SU-DHL-6 (cell line): ENCODE measurements around the gene ARHGEF16.

Experiments
- H2AFZ ChIP-seq: fragments of 200-600 bp; sonication (generic); 2 replicates; pipeline ENCODE4 v1.6.1; 2014; ENCODE audit warnings: low read depth, mild to moderate bottlenecking, moderate library complexity, mixed read lengths, antibody characterized with exemption, low read length; ENCODE audit not compliant: severe bottlenecking
- H3F3A ChIP-seq: fragments of 200-600 bp; shearing (Covaris generic); 2 replicates; pipeline ENCODE4 v1.6.0; 2016; ENCODE audit warnings: antibody characterized with exemption, mild to moderate bottlenecking; ENCODE audit not compliant: insufficient read depth
- H3K27ac ChIP-seq: fragments of 200-600 bp; sonication (generic); 2 replicates; pipeline ENCODE4 v1.5.1; 2016; ENCODE audit warnings: low read depth, mild to moderate bottlenecking, low read length, moderate library complexity, mixed read lengths
- H3K27me3 ChIP-seq: fragments of 200-600 bp; sonication (generic), shearing (Covaris generic); 2 replicates; pipeline ENCODE4 v1.6.0; 2014; ENCODE audit warnings: mild to moderate bottlenecking, low read length
- H3K36me3 ChIP-seq: fragments of 200-600 bp; sonication (generic); 2 replicates; pipeline ENCODE4 v1.6.1; 2014; ENCODE audit warnings: mild to moderate bottlenecking, low read length, mixed read lengths
- H3K4me2 ChIP-seq: fragments of 300-600, 200-600 bp; shearing (Covaris generic), sonication (generic); 2 replicates; pipeline ENCODE4 v1.6.0; 2014; ENCODE audit warnings: low read length, low read depth, mild to moderate bottlenecking; ENCODE audit not compliant: poor library complexity, severe bottlenecking
- H3K4me3 ChIP-seq: fragments of 200-600 bp; sonication (generic); 2 replicates; pipeline ENCODE4 v1.5.1; 2014; ENCODE audit warnings: antibody characterized with exemption, low read length, mild to moderate bottlenecking, mixed read lengths; ENCODE audit not compliant: insufficient read depth, poor library complexity, severe bottlenecking
- H3K79me2 ChIP-seq: fragments of 200-600 bp; sonication (generic); 2 replicates; pipeline ENCODE4 v1.6.1; 2014; ENCODE audit warnings: mild to moderate bottlenecking, low read length, moderate library complexity; ENCODE audit not compliant: insufficient read depth
- H3K9ac ChIP-seq: fragments of 200-600 bp; sonication (generic); 2 replicates; pipeline ENCODE4 v1.7.0; 2014; ENCODE audit warnings: mild to moderate bottlenecking, low read length
- H3K9me2 ChIP-seq: fragments of 200-600 bp; sonication (generic); replicated peaks from 2 replicates; pipeline ENCODE4 v1.6.1; 2014; ENCODE audit warnings: low read length; ENCODE audit not compliant: insufficient read depth
- H3K9me3 ChIP-seq: fragments of 200-600 bp; sonication (generic); 2 replicates; pipeline ENCODE4 v1.6.1; 2014; ENCODE audit warnings: low read length, mixed read lengths; ENCODE audit not compliant: insufficient read depth
- H4K20me1 ChIP-seq: fragments of 200-600 bp; sonication (generic); 2 replicates; pipeline ENCODE4 v1.6.1; 2014; ENCODE audit warnings: low read depth, mild to moderate bottlenecking, antibody characterized with exemption, low read length, moderate library complexity, mixed read lengths
- EZH2phosphoT487 ChIP-seq: fragments of 200-600 bp; sonication (generic), shearing (Covaris generic); conservative IDR thresholded peaks from 2 replicates; pipeline ENCODE4 v1.6.1; 2018; ENCODE audit warnings: mild to moderate bottlenecking, antibody characterized with exemption, low read length, moderate library complexity, mixed read lengths
- TF ChIP-seq, protein P1 (sequence below): fragments of 200-600 bp; sonication (generic); IDR thresholded peaks from one replicate; pipeline ENCODE4 v1.5.1; 2017; ENCODE audit warnings: antibody characterized with exemption, mild to moderate bottlenecking, low read length, moderate library complexity; ENCODE audit not compliant: insufficient read depth, poor library complexity, severe bottlenecking

Gene ARHGEF16

DNA sequence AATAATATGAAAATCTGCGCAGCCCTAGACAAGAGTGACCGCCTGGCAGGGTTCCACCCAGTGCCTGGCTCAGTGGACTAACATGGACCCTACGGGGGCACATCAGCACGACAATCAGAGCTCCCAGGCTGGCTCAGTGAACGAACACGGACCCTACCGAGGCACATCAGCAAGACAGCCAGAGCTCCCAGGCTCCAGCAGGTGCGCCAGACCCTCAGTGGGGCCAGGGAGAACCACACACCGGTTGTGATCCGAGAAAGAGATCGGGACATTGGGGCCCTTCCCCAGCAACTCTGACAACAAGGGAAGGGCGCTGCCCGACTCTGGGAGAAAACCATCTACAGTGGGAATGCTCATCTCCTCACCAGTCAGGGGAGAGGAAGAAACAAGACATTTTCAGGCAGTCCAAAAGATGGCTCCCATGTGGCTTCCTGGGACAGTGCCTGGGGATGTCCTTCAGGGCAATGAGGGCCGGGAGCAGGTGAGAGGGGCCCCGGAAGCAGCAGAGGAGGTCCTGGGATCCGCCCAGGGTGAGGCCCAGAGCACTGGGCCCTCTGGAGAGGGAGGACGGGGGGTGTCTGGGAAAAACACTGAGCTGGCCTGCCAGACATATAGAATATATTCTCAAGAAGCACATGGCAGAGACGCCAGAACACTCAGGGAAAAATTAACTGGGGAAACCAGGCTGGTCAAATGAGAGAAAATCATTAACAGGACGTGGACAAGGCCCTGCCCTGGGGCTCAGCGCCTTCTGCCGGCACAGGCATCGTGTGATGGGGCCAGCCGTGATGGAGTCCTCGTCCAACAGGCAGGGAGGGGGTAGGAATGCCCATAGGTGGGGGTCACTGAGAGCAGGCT is 4.8 kb downstream of the ARHGEF16 start:
- no peaks in the 10 kb centered on the region for H3F3A ChIP-seq
- no peaks in the 10 kb centered on the region for H3K79me2 ChIP-seq
- no peaks in the 10 kb centered on the region for H3K27me3 ChIP-seq
- H3K9me2 ChIP-seq = no peaks in the 10 kb centered on the region
- H3K27ac ChIP-seq = no peak overlapping the region
- H2AFZ ChIP-seq = no peak overlapping the region
- H3K9ac ChIP-seq = no peak overlapping the region
- TF ChIP-seq, protein P1, sequence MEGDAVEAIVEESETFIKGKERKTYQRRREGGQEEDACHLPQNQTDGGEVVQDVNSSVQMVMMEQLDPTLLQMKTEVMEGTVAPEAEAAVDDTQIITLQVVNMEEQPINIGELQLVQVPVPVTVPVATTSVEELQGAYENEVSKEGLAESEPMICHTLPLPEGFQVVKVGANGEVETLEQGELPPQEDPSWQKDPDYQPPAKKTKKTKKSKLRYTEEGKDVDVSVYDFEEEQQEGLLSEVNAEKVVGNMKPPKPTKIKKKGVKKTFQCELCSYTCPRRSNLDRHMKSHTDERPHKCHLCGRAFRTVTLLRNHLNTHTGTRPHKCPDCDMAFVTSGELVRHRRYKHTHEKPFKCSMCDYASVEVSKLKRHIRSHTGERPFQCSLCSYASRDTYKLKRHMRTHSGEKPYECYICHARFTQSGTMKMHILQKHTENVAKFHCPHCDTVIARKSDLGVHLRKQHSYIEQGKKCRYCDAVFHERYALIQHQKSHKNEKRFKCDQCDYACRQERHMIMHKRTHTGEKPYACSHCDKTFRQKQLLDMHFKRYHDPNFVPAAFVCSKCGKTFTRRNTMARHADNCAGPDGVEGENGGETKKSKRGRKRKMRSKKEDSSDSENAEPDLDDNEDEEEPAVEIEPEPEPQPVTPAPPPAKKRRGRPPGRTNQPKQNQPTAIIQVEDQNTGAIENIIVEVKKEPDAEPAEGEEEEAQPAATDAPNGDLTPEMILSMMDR = no peak
- TF ChIP-seq EZH2phosphoT487 = no peak
- no peak overlapping the region for H3K4me2 ChIP-seq
- H4K20me1 ChIP-seq = no peaks in the 10 kb centered on the region
- H3K36me3 ChIP-seq = no peaks in the 10 kb centered on the region
- no peaks in the 10 kb centered on the region for H3K9me3 ChIP-seq
- H3K4me3 ChIP-seq = no peak overlapping the region

DNA sequence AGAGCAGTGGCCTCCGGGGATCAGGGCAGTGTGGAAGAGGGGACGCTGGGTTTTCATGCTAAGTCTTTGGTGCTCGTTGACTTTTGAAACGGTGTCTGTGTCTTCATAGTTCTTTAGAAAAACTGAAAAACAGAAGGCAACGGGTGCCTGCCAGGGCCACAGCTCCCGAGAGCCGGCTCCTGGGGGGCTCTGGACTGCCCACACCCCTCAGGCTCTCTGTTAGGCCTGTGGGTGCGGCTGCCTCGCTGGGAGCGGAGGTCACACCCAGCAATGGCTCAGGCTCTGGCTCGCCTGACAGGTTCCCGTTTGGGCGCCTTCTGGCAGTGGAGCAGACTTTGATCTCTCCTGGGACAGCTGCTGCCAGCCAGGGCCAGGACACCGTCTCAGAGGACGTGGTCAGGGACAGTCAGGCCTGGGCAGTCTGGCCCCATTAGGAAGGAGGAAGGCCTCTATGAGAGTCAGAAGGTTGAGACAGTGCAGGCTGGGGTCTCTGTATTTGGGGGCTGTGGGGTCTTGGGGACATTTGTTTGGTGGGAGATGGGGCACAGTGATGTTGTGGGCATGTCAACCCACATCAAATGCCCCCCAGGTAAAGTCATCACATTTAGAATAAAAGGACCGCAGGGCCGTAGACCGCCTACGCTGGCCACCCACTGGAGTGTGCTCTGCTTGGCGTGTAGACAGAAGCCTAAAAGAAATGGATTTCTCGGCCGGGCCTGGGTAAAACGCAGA is 5.6 kb downstream of the ARHGEF16 start:
- Histone ChIP-seq H4K20me1 (no peaks in the 10 kb centered on the region), H3K9ac (no peak overlapping the region), H3K9me3 (no peaks in the 10 kb centered on the region), H3K36me3 (no peaks in the 10 kb centered on the region), H3K27me3 (no peaks in the 10 kb centered on the region), H3F3A (no peaks in the 10 kb centered on the region), H3K4me2 (no peak overlapping the region), H3K9me2 (no peaks in the 10 kb centered on the region), H2AFZ (no peak overlapping the region), H3K4me3 (no peak overlapping the region), H3K27ac (no peak overlapping the region), H3K79me2 (no peaks in the 10 kb centered on the region)
- TF ChIP-seq EZH2phosphoT487 = no peak
- TF ChIP-seq, protein P1 = no peak

DNA sequence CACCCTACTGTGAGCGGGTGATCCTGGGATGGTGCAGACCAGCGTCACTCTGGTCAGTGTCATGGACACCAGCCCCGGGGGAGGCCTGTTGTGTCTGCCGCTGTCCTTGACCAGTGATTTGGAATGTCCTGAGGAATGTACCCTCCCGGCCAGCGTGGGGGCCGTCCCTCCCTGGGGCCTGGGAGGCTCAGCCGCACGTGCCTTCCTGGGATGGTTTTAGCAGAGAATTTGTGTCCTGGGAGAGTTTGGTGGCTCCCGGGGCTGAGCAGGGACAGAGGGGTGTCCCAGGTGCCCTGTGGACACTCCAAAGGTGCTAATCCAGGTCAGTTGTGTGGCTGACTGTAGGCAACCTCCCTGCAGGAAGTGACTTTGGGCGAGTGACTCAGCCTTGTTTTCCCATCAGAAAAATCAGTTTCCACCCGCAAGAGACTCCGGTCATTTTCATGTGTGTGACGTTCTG is 6.2 kb downstream of the ARHGEF16 start:
- TF ChIP-seq EZH2phosphoT487 = no peak
- TF ChIP-seq, protein P1 = no peak
- no peak overlapping the region for H3K27ac ChIP-seq
- H3F3A ChIP-seq = no peaks in the 10 kb centered on the region
- H3K9ac ChIP-seq = no peak overlapping the region
- no peaks in the 10 kb centered on the region for H3K9me2 ChIP-seq
- no peaks in the 10 kb centered on the region for H3K79me2 ChIP-seq
- no peak overlapping the region for H3K4me2 ChIP-seq
- H3K27me3 ChIP-seq = no peaks in the 10 kb centered on the region
- H4K20me1 ChIP-seq = no peaks in the 10 kb centered on the region
- H3K9me3 ChIP-seq = no peaks in the 10 kb centered on the region
- no peaks in the 10 kb centered on the region for H3K36me3 ChIP-seq
- H2AFZ ChIP-seq = no peak overlapping the region
- H3K4me3 ChIP-seq = no peak overlapping the region
